GM12872 (cell line): Measurements from ENCODE around the gene ARCN1.

Source experiments
- TF ChIP-seq, protein P1 (sequence below): IDR thresholded peaks from 3 replicates; pipeline ENCODE4 v1.5.1; 2011; ENCODE audit warnings: low read depth, mild to moderate bottlenecking, low read length, moderate library complexity; ENCODE audit not compliant: insufficient read depth

The ARCN1 gene

DNA sequence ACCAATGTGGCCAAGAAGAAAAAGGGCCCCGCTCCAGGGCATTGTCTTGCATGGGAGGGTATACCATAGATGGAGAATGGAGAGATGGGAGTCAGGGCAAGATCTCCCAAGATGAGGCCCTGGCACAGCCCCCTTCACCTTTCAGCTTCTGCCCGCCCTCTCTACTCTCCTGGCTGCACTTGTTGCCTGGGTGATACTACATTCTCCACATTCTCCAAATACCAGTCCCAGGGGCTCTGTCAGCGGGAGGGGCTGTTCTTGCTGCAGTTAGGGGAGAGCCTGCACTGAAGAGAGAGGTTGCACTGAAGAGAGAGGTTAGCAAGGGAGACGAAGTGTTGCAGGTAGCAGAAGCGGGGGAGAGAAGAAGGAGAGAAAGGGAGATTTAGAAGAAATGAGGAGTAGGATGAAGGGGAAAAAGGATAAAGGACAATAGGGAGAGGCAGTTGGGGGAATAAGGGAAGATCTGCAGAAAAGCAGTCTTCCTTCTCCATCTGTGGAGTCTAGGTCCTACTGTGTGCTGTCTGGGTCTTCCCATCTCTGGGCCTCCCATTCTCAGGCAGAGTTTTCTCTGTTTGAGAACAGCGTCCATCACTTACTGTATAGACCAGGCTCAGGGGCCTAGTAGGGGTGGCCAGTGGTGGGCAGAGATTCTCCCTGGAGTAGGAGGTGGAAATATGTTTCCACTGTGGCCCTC, 43.2 kb downstream of the ARCN1 start:
- TF ChIP-seq, protein P1, sequence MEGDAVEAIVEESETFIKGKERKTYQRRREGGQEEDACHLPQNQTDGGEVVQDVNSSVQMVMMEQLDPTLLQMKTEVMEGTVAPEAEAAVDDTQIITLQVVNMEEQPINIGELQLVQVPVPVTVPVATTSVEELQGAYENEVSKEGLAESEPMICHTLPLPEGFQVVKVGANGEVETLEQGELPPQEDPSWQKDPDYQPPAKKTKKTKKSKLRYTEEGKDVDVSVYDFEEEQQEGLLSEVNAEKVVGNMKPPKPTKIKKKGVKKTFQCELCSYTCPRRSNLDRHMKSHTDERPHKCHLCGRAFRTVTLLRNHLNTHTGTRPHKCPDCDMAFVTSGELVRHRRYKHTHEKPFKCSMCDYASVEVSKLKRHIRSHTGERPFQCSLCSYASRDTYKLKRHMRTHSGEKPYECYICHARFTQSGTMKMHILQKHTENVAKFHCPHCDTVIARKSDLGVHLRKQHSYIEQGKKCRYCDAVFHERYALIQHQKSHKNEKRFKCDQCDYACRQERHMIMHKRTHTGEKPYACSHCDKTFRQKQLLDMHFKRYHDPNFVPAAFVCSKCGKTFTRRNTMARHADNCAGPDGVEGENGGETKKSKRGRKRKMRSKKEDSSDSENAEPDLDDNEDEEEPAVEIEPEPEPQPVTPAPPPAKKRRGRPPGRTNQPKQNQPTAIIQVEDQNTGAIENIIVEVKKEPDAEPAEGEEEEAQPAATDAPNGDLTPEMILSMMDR = no peak

DNA sequence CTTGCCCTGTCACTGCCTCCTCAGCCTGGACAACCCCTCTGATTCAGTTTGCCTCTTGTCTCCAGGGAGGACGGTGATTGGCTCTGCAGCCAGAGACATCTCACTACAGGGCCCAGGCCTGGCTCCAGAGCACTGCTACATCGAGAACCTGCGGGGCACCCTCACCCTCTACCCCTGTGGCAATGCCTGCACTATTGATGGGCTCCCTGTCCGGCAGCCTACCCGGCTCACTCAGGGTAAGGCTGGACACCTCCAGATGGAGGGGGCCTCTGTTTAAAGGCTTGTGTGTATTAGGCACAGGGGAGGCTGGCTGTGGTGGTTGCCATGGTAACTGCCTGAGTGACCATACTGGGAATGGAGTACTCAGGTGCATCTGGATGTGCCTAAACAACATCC, 43.8 kb downstream of the ARCN1 start:
- TF ChIP-seq, protein P1 = no peak

DNA sequence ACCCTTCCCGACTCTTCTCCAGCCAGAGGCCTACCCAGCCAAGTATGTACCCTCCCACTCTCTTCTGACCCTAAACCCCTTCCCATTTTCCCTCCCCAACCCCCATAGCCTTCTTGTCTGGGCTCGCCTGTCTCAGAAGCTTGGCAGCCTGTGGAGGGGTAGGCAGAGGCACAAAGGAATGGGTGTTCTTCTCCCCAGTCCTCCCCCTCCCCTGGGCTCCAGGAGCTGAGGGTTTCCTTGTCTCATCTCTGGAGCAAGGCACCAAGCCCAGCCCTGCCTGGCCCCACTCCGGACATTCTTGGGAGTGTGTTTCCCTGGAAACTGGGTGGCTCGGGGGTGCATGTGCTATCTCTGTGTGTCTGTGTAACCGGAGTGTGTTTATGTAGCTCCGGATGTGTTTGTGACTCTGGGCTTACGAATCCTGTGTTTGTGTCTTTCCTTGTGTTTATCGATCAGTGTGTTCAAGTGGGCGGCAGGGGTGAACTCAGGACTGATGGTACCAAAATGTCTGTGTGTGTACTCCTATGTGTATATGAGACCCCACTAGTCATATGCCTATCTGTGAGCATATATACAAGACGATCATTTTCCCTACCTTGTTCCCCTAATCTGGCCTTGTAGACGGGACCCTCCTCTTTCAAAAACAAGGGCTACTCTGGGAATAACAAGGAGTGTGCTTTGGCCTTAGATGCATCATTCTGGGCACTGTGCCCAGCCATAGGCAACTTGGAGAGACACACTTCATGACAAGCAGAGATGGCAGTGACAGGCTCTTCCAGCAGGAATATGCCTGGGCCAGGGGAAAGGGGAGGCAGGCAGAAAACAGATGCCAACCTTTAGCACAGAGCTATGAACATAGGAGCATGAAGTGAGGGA, 46.1 kb downstream of the ARCN1 start:
- TF ChIP-seq, protein P1 = no peak

GRCh38 chr11:118618991-118619375, 46.8 kb downstream of the ARCN1 start:
- TF ChIP-seq, protein P1 = no peak

- TF ChIP-seq, protein P1 = no peak
These were observed 47.4 kb downstream of the ARCN1 start for GRCh38 chr11:118619444-118620197.

GRCh38 chr11:118620529-118621070, 48.4 kb downstream of the ARCN1 start:
- TF ChIP-seq, protein P1 = no peak

DNA sequence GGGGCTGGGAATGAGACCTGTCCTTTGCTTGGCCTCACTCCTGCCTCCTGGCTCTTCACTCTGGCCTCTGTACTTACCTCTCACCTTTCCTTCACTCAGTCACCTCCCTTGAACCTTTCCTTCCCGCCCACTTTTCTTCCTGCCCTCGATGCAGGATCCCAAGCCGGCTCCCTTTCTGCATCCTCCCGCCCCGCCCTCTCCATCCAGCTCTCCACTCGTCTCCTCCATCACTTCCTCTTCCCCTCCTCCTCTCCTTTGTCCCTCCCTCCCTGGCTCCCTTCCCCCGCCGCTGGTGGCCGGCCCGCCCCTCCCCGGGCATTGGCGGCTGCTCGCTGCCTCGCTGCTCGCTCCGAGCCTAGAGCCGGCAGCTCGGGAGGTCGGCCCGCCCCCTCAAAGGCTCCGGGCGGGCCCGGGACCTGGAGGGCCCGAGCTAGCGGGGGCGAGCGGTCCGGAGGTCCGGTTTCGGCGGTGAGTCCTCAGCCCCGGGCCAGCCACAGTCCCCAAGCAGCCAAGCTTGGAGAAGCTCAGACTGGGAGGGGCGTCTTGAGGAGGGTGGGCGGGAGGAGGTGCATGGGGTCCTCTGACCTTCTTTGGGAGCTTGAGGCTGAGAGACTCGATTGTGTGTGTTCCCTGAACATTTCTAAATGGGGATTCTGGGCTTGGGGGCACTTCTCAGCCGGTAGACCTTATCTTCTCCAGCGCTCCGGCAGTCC, 49.0 kb downstream of the ARCN1 start:
- TF ChIP-seq, protein P1 = no peak
